OCI-LY1 (cell line): ENCODE data around the gene RPL23.
A peak's percentile ranks its signal among the peaks of the same experiment; 100 is the strongest.

ENCODE experiments used
- EZH2 ChIP-seq: fragments of 200-600 bp; sonication (generic), shearing (Covaris generic); IDR thresholded peaks from 2 replicates; pipeline ENCODE4 v1.8.0; 2017; ENCODE audit warnings: borderline replicate concordance, mixed run types, mild to moderate bottlenecking, antibody characterized with exemption, low read length, moderate library complexity, mixed read lengths
- TF ChIP-seq, protein P1 (sequence below): fragments of 200-600 bp; sonication (generic), shearing (Covaris generic); IDR thresholded peaks from 2 replicates; pipeline ENCODE4 v1.5.1; 2017; ENCODE audit warnings: mild to moderate bottlenecking, antibody characterized with exemption, low read length, moderate library complexity, mixed read lengths

DNA sequence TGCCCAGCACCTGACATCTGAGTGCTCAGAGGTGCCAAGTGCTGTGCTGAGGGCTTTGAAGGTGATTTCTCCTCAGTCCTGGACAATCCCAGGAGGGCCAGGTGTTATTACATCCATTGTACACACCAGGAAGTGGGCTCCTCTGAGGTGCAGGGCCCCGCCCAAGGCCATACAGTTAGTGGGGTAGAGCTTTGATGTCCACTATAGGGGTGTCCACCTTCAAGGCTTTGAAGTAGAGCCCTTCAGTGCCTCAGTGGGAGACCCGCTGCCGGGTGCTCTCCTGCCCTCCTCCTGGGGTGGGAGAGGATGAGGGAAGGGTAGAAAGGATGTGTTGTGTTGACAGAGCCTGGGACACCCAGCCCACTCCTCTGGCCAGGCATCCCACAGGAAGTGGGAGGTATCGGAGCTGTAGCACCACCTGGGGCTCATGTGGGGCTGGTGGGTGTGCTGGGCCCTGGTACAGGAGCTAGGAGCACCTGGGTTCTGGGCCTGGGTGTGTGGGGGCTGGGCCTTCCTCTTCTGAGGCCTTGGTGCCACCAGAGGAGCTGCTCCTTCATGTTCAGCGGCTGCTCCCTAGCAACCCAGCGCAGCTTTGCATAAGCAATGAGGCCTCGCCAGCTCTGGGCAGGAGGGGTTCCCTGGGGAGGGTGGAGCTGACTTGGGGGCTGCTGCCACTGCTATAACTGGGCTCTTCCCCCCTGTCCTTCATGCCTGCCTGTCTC, 23.8 kb upstream of the RPL23 start:
- TF ChIP-seq, protein P1, sequence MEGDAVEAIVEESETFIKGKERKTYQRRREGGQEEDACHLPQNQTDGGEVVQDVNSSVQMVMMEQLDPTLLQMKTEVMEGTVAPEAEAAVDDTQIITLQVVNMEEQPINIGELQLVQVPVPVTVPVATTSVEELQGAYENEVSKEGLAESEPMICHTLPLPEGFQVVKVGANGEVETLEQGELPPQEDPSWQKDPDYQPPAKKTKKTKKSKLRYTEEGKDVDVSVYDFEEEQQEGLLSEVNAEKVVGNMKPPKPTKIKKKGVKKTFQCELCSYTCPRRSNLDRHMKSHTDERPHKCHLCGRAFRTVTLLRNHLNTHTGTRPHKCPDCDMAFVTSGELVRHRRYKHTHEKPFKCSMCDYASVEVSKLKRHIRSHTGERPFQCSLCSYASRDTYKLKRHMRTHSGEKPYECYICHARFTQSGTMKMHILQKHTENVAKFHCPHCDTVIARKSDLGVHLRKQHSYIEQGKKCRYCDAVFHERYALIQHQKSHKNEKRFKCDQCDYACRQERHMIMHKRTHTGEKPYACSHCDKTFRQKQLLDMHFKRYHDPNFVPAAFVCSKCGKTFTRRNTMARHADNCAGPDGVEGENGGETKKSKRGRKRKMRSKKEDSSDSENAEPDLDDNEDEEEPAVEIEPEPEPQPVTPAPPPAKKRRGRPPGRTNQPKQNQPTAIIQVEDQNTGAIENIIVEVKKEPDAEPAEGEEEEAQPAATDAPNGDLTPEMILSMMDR, result peak; percentile 7; the same call in 1 of the 2 replicates
- TF ChIP-seq EZH2, result no peak
